Measurements from ENCODE around the gene DGCR2.

GRCh38 chr22:19131685-19132015 is 9.4 kb upstream of the DGCR2 start:
- TF ChIP-seq EZH2 (optimal IDR thresholded peaks at IDR 0.05; ENCODE audit: low read depth, low read length) (no peak), CTCF (IDR thresholded peaks at IDR 0.05; ENCODE audit: low read length) (no peak)
